ENCODE data around the gene TCHHL1. TPM values are rescaled to one million over a fixed set of nuclear protein-coding genes. Genes with fewer than 3 reads are reported as not detected.

The TCHHL1 gene
- total RNA-seq, 2 experiments from 2014 or later = not detected

GRCh38 chr1:152072311-152072710 lies 16.6 kb downstream of the TCHHL1 start:
- H3K36me3 Mint-ChIP-seq = no peaks in the 10 kb centered on the region
- no peak overlapping the region for H3K4me3 Mint-ChIP-seq
- no peak overlapping the region for H3K27ac Mint-ChIP-seq
- no peaks in the 10 kb centered on the region for H3K9me3 Mint-ChIP-seq (ENCODE audit: low read depth)
- ATAC-seq (no peak), DNase-seq (no peak)
- H3K27me3 Mint-ChIP-seq = peaks cover 68% of the 10 kb centered on the region
- CTCF ChIA-PET = interaction anchor here (2.8 kb wide), 1 partner anchor 19 kb away, joined by 9 read pairs; no protein-coding TSS in a partner anchor
- H3K4me1 Mint-ChIP-seq = peaks cover 3% of the 10 kb centered on the region

- no peaks in the 10 kb centered on the region for H3K9me3 Mint-ChIP-seq (ENCODE audit: low read depth)
- H3K4me1 Mint-ChIP-seq = peaks cover 3% of the 10 kb centered on the region
- H3K4me3 Mint-ChIP-seq = no peak overlapping the region
- no peak overlapping the region for H3K27ac Mint-ChIP-seq
- no peak for ATAC-seq
- CTCF ChIA-PET = interaction anchor here (2.8 kb wide), 1 partner anchor 18 kb away, joined by 9 read pairs; no protein-coding TSS in a partner anchor
- no peak for DNase-seq
- peaks cover 68% of the 10 kb centered on the region for H3K27me3 Mint-ChIP-seq
- no peaks in the 10 kb centered on the region for H3K36me3 Mint-ChIP-seq
These were observed 17.7 kb downstream of the TCHHL1 start for GRCh38 chr1:152071123-152071522.

- Mint-ChIP-seq H3K27me3 (peaks cover 54% of the 10 kb centered on the region), H3K27ac (no peak overlapping the region), H3K9me3 (ENCODE audit: low read depth) (no peaks in the 10 kb centered on the region), H3K36me3 (no peaks in the 10 kb centered on the region), H3K4me3 (no peak overlapping the region), H3K4me1 (no peaks in the 10 kb centered on the region)
- CTCF ChIA-PET = interaction anchor here (0.9 kb wide), 1 partner anchor 15 kb away, joined by 3 read pairs; no protein-coding TSS in a partner anchor
- no peak for ATAC-seq
- DNase-seq = no peak
These were observed 20.9 kb downstream of the TCHHL1 start for GRCh38 chr1:152067929-152068328.

- CTCF ChIA-PET = no interaction called here
- Mint-ChIP-seq H3K36me3 (no peaks in the 10 kb centered on the region), H3K27ac (no peak overlapping the region), H3K4me3 (no peak overlapping the region), H3K9me3 (ENCODE audit: low read depth) (no peaks in the 10 kb centered on the region), H3K27me3 (peaks cover 50% of the 10 kb centered on the region), H3K4me1 (no peaks in the 10 kb centered on the region)
- DNase-seq (no peak), ATAC-seq (no peak)
These were observed 21.7 kb downstream of the TCHHL1 start for GRCh38 chr1:152067150-152067549.

- Mint-ChIP-seq H3K4me3 (no peak overlapping the region), H3K27me3 (peaks cover 24% of the 10 kb centered on the region), H3K4me1 (no peaks in the 10 kb centered on the region), H3K36me3 (no peaks in the 10 kb centered on the region), H3K9me3 (ENCODE audit: low read depth) (no peaks in the 10 kb centered on the region), H3K27ac (no peak overlapping the region)
- no peak for ATAC-seq
- DNase-seq = no peak
- CTCF ChIA-PET = interaction anchor here (1.0 to 11.4 kb wide), 3 partner anchors 9 to 122 kb away, joined by 3 to 201 read pairs (median 3); no protein-coding TSS in a partner anchor
These were observed 26.9 kb downstream of the TCHHL1 start for GRCh38 chr1:152061952-152062351.

- Mint-ChIP-seq H3K9me3 (ENCODE audit: low read depth) (no peaks in the 10 kb centered on the region), H3K27ac (no peak overlapping the region), H3K4me3 (no peak overlapping the region), H3K27me3 (peaks cover 43% of the 10 kb centered on the region), H3K36me3 (no peaks in the 10 kb centered on the region), H3K4me1 (peaks cover 13% of the 10 kb centered on the region)
- CTCF ChIA-PET = interaction anchor here (1.0 to 11.4 kb wide), 17 partner anchors 8 to 405 kb away, joined by 3 to 201 read pairs (median 5); partner anchors contain the start of gene S100A11
- DNase-seq = no peak
- no peak for ATAC-seq
These were observed 35.5 kb downstream of the TCHHL1 start for GRCh38 chr1:152053375-152053774.

- no peaks in the 10 kb centered on the region for H3K36me3 Mint-ChIP-seq
- H3K4me3 Mint-ChIP-seq = no peak overlapping the region
- H3K9me3 Mint-ChIP-seq (ENCODE audit: low read depth) = no peaks in the 10 kb centered on the region
- H3K4me1 Mint-ChIP-seq = peaks cover 21% of the 10 kb centered on the region
- no peak overlapping the region for H3K27ac Mint-ChIP-seq
- H3K27me3 Mint-ChIP-seq = peaks cover 37% of the 10 kb centered on the region
- ATAC-seq (no peak), DNase-seq (peak; percentile 89)
- CTCF ChIA-PET = interaction anchor here (0.6 to 11.4 kb wide), 17 partner anchors 8 to 406 kb away, joined by 3 to 201 read pairs (median 5); partner anchors contain the start of gene S100A11
These were observed 36.3 kb downstream of the TCHHL1 start for GRCh38 chr1:152052606-152053005.

GRCh38 chr1:152050886-152051675 lies 37.8 kb downstream of the TCHHL1 start:
- ATAC-seq (no peak), DNase-seq (no peak)
- no peaks in the 10 kb centered on the region for H3K9me3 Mint-ChIP-seq (ENCODE audit: low read depth)
- no peaks in the 10 kb centered on the region for H3K36me3 Mint-ChIP-seq
- no peak overlapping the region for H3K27ac Mint-ChIP-seq
- H3K27me3 Mint-ChIP-seq = peaks cover 31% of the 10 kb centered on the region
- CTCF ChIA-PET = interaction anchor here (0.8 to 11.4 kb wide), 6 partner anchors 15 to 408 kb away, joined by 3 to 201 read pairs (median 44); partner anchors contain the start of gene S100A11
- no peak overlapping the region for H3K4me3 Mint-ChIP-seq
- peaks cover 29% of the 10 kb centered on the region for H3K4me1 Mint-ChIP-seq

GRCh38 chr1:152049291-152050083 lies 39.4 kb downstream of the TCHHL1 start:
- H3K27ac Mint-ChIP-seq = peak overlapping the region; percentile 17
- H3K27me3 Mint-ChIP-seq = peaks cover 18% of the 10 kb centered on the region
- H3K4me1 Mint-ChIP-seq = peaks cover 29% of the 10 kb centered on the region
- no peaks in the 10 kb centered on the region for H3K36me3 Mint-ChIP-seq
- DNase-seq (no peak), ATAC-seq (no peak)
- CTCF ChIA-PET = interaction anchor here (0.9 to 7.2 kb wide), 6 partner anchors 10 to 410 kb away, joined by 3 to 79 read pairs (median 20); partner anchors contain the start of gene S100A11
- no peaks in the 10 kb centered on the region for H3K9me3 Mint-ChIP-seq (ENCODE audit: low read depth)
- H3K4me3 Mint-ChIP-seq = no peak overlapping the region

- H3K9me3 Mint-ChIP-seq (ENCODE audit: low read depth) = no peaks in the 10 kb centered on the region
- peaks cover 29% of the 10 kb centered on the region for H3K4me1 Mint-ChIP-seq
These were observed 40.4 kb downstream of the TCHHL1 start for GRCh38 chr1:152048416-152049009.

GRCh38 chr1:152047730-152048415 lies 41.0 kb downstream of the TCHHL1 start:
- H3K27me3 Mint-ChIP-seq = peaks cover 3% of the 10 kb centered on the region
- H3K36me3 Mint-ChIP-seq = no peaks in the 10 kb centered on the region
- ATAC-seq = peak; percentile 95
- peak overlapping the region; percentile 75 for H3K4me3 Mint-ChIP-seq
- CTCF ChIA-PET = interaction anchor here (1.0 to 7.2 kb wide), 7 partner anchors 9 to 411 kb away, joined by 3 to 79 read pairs (median 7); partner anchors contain the start of gene S100A11
- H3K4me1 Mint-ChIP-seq = peaks cover 29% of the 10 kb centered on the region
- no peaks in the 10 kb centered on the region for H3K9me3 Mint-ChIP-seq (ENCODE audit: low read depth)
- H3K27ac Mint-ChIP-seq = peak overlapping the region; percentile 97
- peak; percentile 96 for DNase-seq

More at GRCh38 chr1:152048416-152049009, 40.4 kb downstream of the TCHHL1 start:
- Mint-ChIP-seq H3K36me3 (no peaks in the 10 kb centered on the region), H3K4me3 (peak overlapping the region; percentile 75), H3K27ac (peak overlapping the region; percentile 97), H3K27me3 (peaks cover 8% of the 10 kb centered on the region)
- CTCF ChIA-PET = interaction anchor here (0.9 to 7.2 kb wide), 8 partner anchors 10 to 411 kb away, joined by 3 to 79 read pairs (median 6); partner anchors contain the start of gene S100A11
- DNase-seq (no peak), ATAC-seq (peak; percentile 24)

GRCh38 chr1:152047413-152047729 lies 41.5 kb downstream of the TCHHL1 start:
- Mint-ChIP-seq H3K27me3 (no peaks in the 10 kb centered on the region), H3K4me3 (peak overlapping the region; percentile 75), H3K27ac (peak overlapping the region; percentile 97), H3K4me1 (peaks cover 27% of the 10 kb centered on the region), H3K36me3 (no peaks in the 10 kb centered on the region), H3K9me3 (ENCODE audit: low read depth) (no peaks in the 10 kb centered on the region)
- ATAC-seq (no peak), DNase-seq (no peak)
- CTCF ChIA-PET = interaction anchor here (0.7 to 7.2 kb wide), 7 partner anchors 8 to 412 kb away, joined by 3 to 79 read pairs (median 7); partner anchors contain the start of gene S100A11
